Measurements from ENCODE around the gene GPI. TPM values are rescaled to one million over a fixed set of nuclear protein-coding genes. Genes with fewer than 3 reads are reported as not detected.

Gene GPI
- total RNA-seq, 1 donor from 2014 or later, result 192 TPM

GRCh38 chr19:34351382-34351826, 13.6 kb upstream of the GPI start:
- no peaks in the 10 kb centered on the region for H3K4me1 Mint-ChIP-seq (ENCODE audit: unreplicated experiment)

GRCh38 chr19:34353546-34353945, 11.4 kb upstream of the GPI start:
- TF ChIP-seq CTCF (IDR thresholded peaks at IDR 0.05), result no peak
- DNase-seq (ENCODE audit: extremely low spot score, unreplicated experiment), result no peak
- Mint-ChIP-seq H3K27me3 (ENCODE audit: unreplicated experiment) (no peaks in the 10 kb centered on the region), H3K36me3 (ENCODE audit: unreplicated experiment) (peaks cover 10% of the 10 kb centered on the region), H3K4me1 (ENCODE audit: unreplicated experiment) (peaks cover 6% of the 10 kb centered on the region), H3K4me3 (ENCODE audit: unreplicated experiment) (no peak overlapping the region), H3K27ac (ENCODE audit: unreplicated experiment) (no peak overlapping the region), H3K9me3 (ENCODE audit: unreplicated experiment) (no peaks in the 10 kb centered on the region)

More at GRCh38 chr19:34351382-34351826, 13.6 kb upstream of the GPI start:
- Mint-ChIP-seq H3K27me3 (ENCODE audit: unreplicated experiment) (no peaks in the 10 kb centered on the region), H3K27ac (ENCODE audit: unreplicated experiment) (no peak overlapping the region), H3K9me3 (ENCODE audit: unreplicated experiment) (no peaks in the 10 kb centered on the region), H3K36me3 (ENCODE audit: unreplicated experiment) (peaks cover 10% of the 10 kb centered on the region), H3K4me3 (ENCODE audit: unreplicated experiment) (no peak overlapping the region)
- no peak for TF ChIP-seq CTCF (IDR thresholded peaks at IDR 0.05)
- no peak for DNase-seq (ENCODE audit: extremely low spot score, unreplicated experiment)

GRCh38 chr19:34355201-34355600, 9.8 kb upstream of the GPI start:
- H3K4me1 Mint-ChIP-seq (ENCODE audit: unreplicated experiment), result peaks cover 21% of the 10 kb centered on the region
- no peak for DNase-seq (ENCODE audit: extremely low spot score, unreplicated experiment)
- no peak for TF ChIP-seq CTCF (IDR thresholded peaks at IDR 0.05)
- H3K27ac Mint-ChIP-seq (ENCODE audit: unreplicated experiment), result no peak overlapping the region
- H3K4me3 Mint-ChIP-seq (ENCODE audit: unreplicated experiment), result no peak overlapping the region
- peaks cover 7% of the 10 kb centered on the region for H3K36me3 Mint-ChIP-seq (ENCODE audit: unreplicated experiment)
- H3K27me3 Mint-ChIP-seq (ENCODE audit: unreplicated experiment), result no peaks in the 10 kb centered on the region
- H3K9me3 Mint-ChIP-seq (ENCODE audit: unreplicated experiment), result no peaks in the 10 kb centered on the region

- Mint-ChIP-seq H3K4me3 (ENCODE audit: unreplicated experiment) (no peak overlapping the region), H3K9me3 (ENCODE audit: unreplicated experiment) (no peaks in the 10 kb centered on the region), H3K4me1 (ENCODE audit: unreplicated experiment) (peaks cover 21% of the 10 kb centered on the region), H3K27ac (ENCODE audit: unreplicated experiment) (no peak overlapping the region), H3K27me3 (ENCODE audit: unreplicated experiment) (no peaks in the 10 kb centered on the region), H3K36me3 (ENCODE audit: unreplicated experiment) (peaks cover 6% of the 10 kb centered on the region)
- DNase-seq (ENCODE audit: extremely low spot score, unreplicated experiment), result no peak
- TF ChIP-seq CTCF (IDR thresholded peaks at IDR 0.05), result no peak
These were observed 8.1 kb upstream of the GPI start for GRCh38 chr19:34356875-34357274.

GRCh38 chr19:34357431-34357830, 7.6 kb upstream of the GPI start:
- TF ChIP-seq CTCF (IDR thresholded peaks at IDR 0.05), result no peak
- no peak overlapping the region for H3K27ac Mint-ChIP-seq (ENCODE audit: unreplicated experiment)

More at GRCh38 chr19:34357431-34357830, 7.6 kb upstream of the GPI start:
- H3K4me3 Mint-ChIP-seq (ENCODE audit: unreplicated experiment), result no peak overlapping the region
- H3K27me3 Mint-ChIP-seq (ENCODE audit: unreplicated experiment), result no peaks in the 10 kb centered on the region
- H3K4me1 Mint-ChIP-seq (ENCODE audit: unreplicated experiment), result peaks cover 21% of the 10 kb centered on the region
- no peaks in the 10 kb centered on the region for H3K9me3 Mint-ChIP-seq (ENCODE audit: unreplicated experiment)
- H3K36me3 Mint-ChIP-seq (ENCODE audit: unreplicated experiment), result peaks cover 6% of the 10 kb centered on the region
- DNase-seq (ENCODE audit: extremely low spot score, unreplicated experiment), result no peak
